Activated CD8-positive, alpha-beta memory T cell treated with anti-CD3 and anti-CD28 coated beads, Interleukin-2, amount 50 U/mL, for 1 hour (primary cell): ENCODE measurements around the gene USP48.
"Not testable (repeated sequence)": the region's sequence is repeated elsewhere in the genome, so short reads cannot be mapped to it uniquely, and the experiment has no call there.

Experiments used
- DNase-seq: peaks from one replicate; pipeline ENCODE4 v3.0.0-alpha.2; 2020; ENCODE audit errors: extremely low read depth

USP48 gene

DNA sequence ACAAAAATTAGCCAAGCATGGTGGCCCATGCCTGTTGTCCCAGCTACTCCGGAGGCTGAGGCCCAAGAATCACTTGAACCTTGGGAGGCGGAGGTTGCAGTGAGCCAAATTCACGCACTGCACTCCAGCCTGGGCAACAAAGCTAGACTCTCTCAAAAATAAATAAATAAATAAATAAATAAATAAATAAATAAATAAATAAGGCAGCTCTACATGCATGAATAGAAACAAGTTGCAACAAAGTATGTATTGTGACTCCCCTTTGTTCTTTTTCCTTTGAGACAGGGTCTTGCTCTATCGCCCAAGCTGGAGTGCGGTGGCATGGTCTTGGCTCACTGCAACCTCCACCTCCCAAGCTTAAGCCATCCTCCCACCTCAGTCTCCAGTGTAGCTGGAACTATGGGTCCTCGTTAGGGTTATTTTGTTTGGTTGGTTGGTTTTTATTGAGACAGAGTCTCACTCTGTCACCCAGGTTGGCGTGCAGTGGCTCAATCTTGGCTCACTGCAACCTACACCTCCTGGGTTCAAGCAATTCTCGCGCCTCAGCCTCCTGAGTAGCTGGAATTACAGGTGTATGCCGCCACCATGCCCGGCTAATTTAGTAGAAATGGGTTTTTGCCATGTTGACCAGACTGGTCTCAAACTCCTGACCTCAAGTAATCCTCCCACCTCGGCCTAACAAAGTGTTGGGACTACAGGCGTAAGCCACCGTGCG lies 8.0 kb downstream of the USP48 start:
- no peak for DNase-seq

DNA sequence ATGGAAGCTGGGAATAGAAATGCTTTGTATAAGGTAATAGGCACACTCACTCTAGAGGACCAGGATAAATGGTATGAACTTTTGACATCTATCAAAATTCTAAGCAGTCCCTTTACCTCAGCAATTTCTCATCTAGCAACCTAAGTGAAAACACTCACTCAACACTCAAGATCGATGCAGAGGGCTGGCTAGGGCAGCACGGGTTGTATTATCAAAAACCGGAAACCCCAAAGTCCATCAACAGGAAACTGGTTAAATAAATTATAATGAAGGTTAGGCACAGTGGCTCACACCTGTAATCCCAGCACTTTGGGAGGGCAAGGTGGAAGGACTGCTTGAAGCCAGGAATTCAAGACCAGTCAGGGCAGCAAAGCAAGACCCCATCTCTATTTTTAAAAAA lies 9.4 kb downstream of the USP48 start:
- DNase-seq: no peak

DNA sequence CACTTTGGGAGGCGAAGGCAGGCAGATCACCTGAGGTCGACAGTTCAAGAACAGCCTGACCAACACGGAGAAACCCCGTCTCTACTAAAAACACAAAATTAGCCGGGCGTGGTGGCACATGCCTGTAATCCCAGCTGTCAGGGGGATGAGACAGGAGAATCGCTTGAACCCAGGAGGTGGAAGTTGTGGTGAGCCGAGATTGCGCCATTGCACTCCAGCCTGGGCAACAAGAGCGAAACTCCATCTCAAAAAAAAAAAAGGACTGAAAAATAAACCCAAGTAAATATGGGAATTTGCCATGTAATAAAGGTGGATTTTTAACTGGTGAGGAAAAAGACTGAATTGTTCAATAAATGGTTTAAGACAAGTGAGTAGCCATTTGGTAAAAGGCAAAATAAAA lies 11.3 kb downstream of the USP48 start:
- not testable (repeated sequence) for DNase-seq

DNA sequence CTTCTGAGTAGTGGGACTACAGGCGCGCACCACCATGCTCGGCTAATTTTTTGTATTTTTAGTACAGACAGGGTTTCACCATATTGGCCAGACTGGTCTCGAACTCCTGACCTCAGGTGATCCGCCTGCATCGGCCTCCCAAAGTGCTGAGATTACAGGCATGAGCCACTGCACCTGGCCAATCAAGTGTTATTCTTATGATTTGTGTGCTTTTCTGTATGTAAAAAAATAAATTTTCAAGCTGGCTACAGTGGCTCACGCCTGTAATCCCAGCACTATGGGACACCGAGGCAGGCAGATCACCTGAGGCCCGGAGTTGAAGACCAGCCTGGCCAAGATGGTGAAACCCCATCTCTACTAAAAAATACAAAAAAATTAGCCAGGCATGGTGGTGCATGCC lies 12.3 kb downstream of the USP48 start:
- not testable (repeated sequence) for DNase-seq

DNA sequence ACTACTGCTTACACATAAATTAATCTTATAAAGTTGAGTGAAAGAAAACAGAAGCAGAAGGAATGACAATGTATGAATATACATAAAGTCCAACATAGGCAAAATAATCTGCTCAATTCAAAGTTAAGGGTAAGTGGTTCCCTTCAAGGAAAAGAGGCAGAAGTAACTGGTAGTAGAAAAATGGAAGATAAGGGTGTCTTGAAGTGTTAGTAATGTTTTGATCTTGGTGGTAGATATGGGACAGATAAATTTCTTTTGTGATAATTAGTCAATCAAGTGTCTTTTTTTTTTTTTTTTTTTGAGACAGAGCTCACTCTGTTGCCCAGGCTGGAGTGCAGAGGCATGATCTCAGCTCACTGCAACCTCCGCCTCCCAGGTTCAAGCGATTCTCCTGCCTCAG lies 12.7 kb downstream of the USP48 start:
- no peak for DNase-seq

DNA sequence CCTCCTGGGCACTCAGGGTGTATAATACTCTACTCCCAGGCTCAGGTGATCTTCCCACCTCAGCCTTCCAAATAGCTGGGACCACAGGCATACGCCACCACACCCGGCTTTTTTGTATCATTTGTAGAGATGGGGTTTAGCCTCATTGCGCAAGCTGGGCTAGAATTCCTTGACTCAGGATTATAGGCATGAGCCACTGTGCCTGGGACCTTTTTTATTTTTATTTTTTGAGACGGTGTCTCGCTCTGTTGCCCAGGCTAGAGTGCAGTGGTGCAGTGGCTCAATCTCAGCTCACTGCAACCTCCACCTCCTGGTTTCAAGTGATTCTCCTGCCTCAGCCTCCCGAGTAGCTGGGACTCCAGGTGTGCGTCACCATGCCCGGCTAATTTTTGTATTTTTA lies 15.8 kb downstream of the USP48 start:
- not testable (repeated sequence) for DNase-seq

DNA sequence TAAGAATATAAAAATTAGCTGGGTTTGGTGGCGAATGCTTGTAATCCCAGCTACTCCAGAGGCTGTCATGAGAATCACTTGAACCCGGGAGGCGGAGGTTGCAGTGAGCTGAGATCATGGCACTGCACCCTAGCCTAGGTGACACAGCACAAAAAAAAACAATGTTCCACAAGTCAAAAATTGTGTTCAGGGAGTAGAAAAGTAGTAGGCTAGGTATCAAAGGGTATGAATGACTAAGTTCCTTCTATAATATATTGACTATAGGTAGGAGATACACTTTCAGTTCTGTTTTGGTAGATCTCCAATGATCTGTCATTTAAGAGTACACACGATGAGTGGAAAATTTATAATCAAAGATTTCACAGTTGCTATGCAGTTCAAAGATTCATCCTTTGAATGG lies 16.7 kb downstream of the USP48 start:
- no peak for DNase-seq

DNA sequence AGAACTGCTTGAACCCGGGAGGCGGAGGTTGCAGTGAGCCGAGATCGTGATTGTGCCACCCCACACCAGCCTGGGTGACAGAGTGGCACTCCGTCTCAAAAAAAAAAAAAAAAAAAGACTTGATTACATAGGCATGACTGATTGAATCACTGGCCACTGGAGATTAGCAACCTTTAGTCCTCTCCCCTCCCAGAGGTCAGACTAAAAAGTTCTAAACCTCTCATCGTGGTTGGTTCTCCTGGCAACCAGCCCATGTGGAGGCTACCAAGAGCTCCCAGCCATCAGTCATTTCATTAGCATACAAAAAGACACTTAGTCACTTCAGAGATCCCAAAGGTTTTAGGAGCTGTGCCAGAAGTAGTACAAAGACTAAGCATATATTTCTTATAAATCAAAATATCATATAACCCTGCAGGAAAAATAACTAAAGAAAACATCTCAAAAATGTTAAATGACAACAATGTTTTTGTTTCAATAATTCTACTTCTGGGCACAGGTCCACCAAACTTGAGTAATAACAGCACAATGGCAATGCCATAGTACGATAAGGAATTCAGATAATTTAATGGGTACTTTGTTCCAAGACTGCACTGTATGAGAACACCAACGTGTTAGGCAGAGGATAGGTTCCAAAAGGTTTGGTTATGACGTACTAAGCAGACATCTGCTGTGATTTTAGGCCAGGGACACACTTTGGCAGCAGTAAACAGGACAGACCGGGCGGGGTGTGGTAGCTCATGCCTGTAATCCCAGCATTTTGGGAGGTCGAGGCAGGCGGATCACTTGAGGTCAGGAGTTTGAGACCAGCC lies 18.1 kb downstream of the USP48 start:
- DNase-seq: no peak

DNA sequence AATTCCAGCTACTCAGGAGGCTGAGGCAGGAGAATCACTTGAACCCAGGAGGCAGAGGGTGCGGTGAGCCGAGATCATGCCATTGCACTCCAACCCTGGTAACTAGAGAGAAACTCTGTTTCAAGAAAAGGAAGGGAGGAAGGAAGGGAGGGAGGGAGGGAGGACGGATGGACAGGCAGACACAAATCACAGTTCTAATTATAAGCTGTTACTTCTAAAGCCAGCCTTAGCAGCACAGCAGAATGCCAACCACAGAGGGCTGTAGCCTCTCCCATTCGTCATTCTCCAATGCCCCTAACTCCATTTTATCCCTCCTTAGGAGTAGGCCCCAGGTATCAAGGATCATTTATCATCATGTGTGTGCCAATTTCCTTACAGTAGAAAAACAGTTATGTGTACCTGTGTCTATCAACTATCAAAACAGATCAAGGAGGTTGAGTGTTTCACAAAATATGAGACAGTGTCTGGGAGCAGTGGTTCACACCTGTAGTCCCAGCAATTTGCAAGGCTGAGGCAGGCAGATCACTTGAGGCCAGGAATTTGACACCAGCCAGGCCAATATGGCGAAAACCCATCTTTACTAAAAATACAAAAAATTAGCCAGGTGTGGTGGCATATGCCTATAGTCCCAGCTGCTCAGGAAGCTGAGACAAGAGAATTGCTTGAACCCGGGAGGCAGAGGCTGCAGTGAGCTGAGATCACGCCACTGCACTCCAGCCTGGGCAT lies 19.1 kb downstream of the USP48 start:
- DNase-seq: no peak

DNA sequence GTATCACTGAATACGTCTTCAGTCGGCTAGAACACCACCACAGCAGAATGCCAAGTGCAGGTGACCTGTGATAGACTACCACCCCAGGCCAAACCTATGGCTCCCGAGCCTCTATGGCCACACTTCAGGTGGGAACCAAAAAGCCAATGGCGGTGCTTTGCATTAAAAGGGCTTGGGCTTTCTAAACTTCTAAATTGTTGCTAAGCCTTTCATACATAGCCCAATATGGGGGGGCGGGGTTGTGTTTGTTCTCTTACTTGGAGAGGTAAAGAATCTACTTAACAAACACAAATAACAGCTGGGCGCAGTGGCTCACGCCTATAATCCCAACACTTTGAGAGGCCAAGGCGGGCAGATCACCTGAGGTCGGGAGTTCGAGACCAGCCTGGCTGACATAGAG lies 19.7 kb downstream of the USP48 start:
- no peak for DNase-seq

DNA sequence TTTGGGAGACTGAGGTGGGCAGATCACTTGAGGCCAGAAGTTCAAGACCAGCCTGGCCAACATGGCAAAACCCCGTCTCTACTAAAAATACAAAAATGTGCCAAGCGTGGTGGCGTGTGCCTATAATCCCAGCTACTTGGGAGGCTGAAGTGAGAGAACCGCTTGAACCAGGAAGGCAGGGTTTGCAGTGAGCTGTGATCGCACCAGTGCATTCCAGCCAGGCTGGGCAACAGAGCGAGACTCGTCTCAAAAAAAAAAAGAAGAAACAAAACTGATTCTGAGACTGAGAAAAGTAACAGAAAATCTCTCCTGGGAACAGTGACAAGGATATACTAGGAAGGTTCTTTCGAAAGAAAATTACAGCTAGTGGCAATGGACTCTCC lies 20.9 kb downstream of the USP48 start:
- no peak for DNase-seq

DNA sequence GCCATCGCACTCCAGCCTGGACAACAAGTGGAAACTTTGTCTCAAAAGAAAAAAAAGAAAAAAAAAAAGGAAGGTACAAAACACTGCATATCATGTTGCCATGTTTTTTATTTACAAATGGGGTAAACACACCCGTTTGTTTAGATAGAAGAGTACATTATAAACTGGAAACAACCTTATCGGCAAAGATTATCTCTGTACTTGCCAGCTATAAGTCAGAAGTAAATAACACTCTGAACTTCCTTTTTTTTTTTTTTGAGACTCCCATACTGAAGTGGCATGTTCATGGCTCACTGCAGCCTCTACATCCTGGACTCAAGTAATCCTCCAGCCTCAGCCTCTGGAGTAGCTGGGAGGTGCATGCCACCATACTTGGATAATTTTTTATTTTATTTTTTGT lies 21.9 kb downstream of the USP48 start:
- no peak for DNase-seq

DNA sequence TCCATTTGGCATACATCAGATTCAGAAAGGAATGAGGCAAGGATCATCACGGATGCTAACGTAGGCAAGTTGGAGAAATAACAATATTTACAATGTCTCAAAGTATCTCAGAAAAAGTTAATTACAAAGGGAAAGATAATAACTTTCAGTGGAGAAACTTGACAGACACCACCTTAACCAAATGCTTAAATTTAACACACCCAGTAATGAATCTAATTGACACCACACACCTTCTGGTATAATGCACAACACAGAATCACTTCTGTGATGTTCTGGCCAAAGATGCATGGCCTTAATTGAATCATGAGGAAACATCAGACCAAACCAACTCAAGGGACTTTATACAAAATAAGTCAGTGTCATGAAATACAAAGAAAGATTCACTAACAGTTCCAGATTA lies 23.1 kb downstream of the USP48 start:
- DNase-seq: no peak

DNA sequence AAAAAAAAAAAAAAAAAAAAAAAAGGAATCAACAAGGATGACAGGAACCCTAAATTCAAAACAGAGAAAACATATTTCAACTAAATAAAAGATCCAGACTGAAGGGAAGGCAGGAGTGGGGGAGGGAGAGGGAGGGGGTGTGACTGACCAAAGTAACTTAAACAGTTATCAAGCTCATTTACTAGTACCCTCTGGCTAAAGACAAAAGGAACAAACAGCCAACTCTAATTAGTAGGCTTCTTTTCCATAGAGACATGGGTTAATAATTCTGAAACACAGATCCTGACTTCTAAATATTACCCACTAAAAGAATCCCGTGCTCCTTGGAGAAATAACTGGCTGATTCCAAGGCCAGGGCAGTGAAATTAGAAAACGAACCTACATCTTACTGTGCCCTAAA lies 23.8 kb downstream of the USP48 start:
- no peak for DNase-seq

DNA sequence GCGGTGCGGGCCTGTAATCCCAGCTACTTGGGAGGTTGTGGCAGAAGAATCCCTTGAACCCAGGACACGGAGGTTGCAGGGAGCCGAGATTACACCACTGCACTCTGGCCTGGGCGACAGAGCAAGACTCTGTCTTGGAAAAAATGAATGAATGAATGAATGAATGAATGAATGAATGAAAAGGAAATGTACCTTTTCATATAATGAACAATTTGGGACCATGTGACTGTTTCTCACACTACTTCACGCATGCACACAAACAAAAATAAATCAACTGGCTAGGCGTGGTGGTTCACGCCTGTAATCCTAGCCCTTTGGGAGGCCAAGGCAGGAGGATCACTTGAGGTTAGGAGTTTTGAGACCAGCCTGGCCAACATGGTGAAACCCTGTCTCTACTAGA lies 24.3 kb downstream of the USP48 start:
- no peak for DNase-seq

DNA sequence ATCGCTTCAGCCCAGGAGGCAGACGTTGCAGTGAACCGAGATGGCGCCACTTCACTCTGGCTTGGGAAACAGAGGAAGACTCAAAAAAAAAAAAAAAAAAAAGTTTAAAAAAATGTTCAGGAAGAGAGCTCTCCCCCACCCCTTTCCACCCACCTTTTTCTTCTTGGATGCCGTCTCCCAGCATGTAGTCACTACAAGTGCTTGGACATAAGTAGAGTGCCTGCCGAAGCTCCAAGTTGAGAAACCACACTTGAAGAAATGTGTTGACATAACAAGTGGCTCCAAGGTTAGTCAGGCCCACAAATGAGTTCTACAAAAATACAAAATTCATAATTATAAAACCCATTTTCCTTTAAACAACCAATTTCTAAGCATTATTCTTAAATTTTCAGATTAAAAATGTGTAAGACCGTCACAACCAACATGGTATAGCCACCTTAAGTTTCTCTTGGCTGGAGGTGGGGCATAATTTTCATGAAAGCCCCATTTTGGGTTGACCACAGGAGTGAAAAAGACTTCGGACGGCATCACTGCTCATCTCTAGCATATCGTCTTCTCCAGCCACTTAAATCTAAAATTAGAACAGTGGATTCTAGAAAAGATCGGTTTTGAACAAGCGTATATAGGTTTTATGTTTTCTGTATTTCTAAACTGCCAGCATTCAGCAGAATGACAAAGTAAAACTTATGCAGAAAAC lies 26.4 kb downstream of the USP48 start:
- no peak for DNase-seq

DNA sequence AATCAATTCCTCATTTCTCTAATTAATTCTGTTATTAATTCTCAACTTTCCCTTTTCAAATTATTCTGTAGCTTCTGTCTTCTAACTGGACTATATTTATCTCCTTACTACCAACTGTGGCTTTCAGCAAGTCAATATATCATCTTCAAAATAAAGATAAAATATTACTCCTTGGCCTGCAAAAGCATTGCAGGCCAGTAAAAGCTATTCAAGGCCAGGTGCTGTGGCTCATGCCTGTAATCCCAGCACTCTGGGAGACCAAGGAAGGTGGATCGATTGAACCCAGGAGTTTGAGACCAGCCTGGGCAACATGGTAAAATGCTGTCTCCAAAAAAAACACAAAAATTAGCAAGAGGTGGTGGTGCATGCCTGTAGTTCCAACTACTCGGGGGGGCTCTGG lies 27.9 kb downstream of the USP48 start:
- no peak for DNase-seq

DNA sequence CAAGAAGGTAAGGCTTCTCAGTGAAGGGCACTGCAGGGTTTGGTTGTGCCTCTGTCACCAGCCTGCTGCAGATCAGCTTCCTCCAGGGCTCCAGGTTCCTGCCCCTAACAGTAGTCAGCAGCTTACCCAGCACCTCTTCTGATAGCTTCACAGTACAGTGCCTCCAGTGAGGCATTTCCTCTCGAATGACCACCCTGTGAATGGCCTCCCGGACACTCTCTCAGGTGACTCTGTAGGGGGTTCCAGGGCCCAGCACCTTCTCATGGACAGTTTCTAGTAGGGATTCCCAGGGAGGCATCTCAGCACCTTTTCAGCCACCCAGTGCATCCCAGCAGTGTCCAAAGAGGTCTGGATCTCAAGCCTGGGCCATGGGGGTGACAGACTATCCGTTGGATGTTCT lies 28.4 kb downstream of the USP48 start:
- DNase-seq: no peak

DNA sequence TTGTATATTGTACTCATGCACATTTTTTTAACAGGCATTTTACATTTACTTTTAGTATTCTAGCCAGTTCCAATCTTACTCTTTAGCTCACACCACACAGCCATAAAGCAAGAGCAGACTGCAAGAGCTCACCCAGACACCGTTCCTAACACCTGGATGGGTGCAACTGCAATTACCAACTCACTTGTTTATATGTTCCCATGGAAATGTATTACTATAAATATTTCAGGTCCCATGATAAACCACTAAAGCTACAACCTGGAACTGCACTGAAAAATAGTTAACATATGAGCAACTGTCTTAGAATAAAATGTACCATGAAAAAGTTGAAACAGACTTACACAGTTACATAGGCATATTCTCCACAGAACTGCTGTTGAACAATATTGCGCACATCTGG lies 30.8 kb downstream of the USP48 start:
- DNase-seq: no peak

DNA sequence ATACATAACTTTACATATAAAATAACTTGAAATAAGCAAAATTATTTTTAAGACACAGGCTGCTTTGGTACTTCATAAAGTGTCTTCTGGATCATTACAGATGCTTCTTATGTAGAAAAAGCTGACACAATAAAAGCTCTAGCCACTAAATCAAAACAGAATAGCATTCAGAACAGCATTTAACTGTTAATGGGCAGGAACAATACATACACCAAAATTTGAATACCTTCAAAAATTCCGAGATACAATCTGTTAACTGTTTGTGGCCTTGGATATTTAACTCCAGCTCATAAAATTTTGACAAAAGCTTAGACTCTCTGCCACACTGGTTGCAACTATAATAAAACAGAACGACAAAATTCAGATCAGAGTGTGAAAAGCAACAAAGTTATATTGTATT lies 31.7 kb downstream of the USP48 start:
- DNase-seq: no peak

DNA sequence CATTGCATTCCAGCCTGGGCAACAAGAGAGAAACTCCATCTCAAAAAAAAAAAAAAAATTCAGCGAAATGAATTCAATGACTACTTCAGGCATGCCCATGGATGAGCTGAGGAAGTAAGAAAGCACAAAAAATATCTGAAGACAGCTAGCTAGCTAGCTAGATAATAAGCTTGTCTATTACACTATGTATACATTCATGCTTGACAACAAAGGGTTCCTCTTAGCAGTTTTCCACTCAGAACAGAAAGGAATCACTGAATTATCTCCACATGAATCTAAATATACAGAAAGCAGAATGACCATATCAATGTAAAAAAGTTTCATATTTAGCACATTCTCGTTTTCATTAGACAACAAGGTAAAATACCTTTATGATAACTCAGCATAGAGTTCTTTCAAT lies 32.1 kb downstream of the USP48 start:
- DNase-seq: no peak

DNA sequence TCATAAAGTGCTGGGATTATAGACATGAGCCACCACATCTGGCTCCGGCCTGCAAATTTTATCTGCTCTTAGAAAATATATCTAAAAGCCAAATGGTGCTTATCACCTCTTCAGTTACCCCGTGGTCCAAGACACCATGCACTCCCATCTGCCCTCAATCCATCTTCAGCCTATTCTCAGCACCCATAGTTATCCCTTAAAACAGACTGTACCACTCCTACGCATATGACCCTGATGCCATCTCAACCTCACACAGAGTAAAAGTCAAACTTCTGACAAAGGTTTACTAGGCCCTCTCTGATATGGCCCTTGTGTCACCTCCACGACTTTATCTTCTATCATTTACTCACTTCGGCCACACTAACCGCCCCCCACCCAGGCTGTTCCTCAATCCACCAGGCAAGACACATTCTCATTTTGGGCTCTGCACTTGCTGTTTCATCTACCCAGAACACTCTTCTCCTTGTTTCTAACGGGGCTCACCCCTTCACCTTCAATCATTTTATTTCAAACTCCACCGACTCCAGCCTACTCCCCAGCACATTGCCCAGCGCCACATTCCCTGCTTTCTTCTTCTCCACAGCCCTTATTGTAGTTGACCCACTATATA lies 33.0 kb downstream of the USP48 start:
- no peak for DNase-seq
